MV-4-11 (cell line): ENCODE measurements around the gene TNRC6B.

ENCODE experiments used
- DNase-seq: peaks from one replicate; lab custom pipeline; 2025; lab: John Stamatoyannopoulos, UW

Gene TNRC6B

GRCh38 chr22:40240160-40240559 lies 62.4 kb downstream of the TNRC6B start:
- DNase-seq: no peak

GRCh38 chr22:40240686-40241085 lies 63.0 kb downstream of the TNRC6B start:
- no peak for DNase-seq

- no peak for DNase-seq
These were observed 63.6 kb downstream of the TNRC6B start for GRCh38 chr22:40241200-40241763.

- DNase-seq: peak; percentile 89
These were observed 66.2 kb downstream of the TNRC6B start for GRCh38 chr22:40243891-40244290.

GRCh38 chr22:40244586-40244985 lies 66.9 kb downstream of the TNRC6B start:
- no peak for DNase-seq

GRCh38 chr22:40247976-40248375 lies 70.3 kb downstream of the TNRC6B start:
- peak; percentile 8 for DNase-seq

GRCh38 chr22:40249286-40249685 lies 71.6 kb downstream of the TNRC6B start:
- DNase-seq: no peak

GRCh38 chr22:40250608-40251007 lies 72.9 kb downstream of the TNRC6B start:
- DNase-seq: no peak

GRCh38 chr22:40251106-40251505 lies 73.4 kb downstream of the TNRC6B start:
- DNase-seq: no peak

GRCh38 chr22:40252146-40252545 lies 74.4 kb downstream of the TNRC6B start:
- DNase-seq: no peak

- DNase-seq: no peak
These were observed 78.8 kb downstream of the TNRC6B start for GRCh38 chr22:40256516-40256915.

- no peak for DNase-seq
These were observed 80.3 kb downstream of the TNRC6B start for GRCh38 chr22:40258017-40258416.

- no peak for DNase-seq
These were observed 80.8 kb downstream of the TNRC6B start for GRCh38 chr22:40258501-40258915.

GRCh38 chr22:40261783-40262182 lies 84.1 kb downstream of the TNRC6B start:
- DNase-seq: no peak

- peak; percentile 28 for DNase-seq
These were observed 85.5 kb downstream of the TNRC6B start for GRCh38 chr22:40263191-40263590.

- DNase-seq: peak; percentile 73
These were observed 88.1 kb downstream of the TNRC6B start for GRCh38 chr22:40265783-40266182.

- no peak for DNase-seq
These were observed 92.3 kb downstream of the TNRC6B start for GRCh38 chr22:40270031-40270430.

GRCh38 chr22:40270748-40271373 lies 93.1 kb downstream of the TNRC6B start:
- DNase-seq: no peak

- DNase-seq: no peak
These were observed 93.7 kb downstream of the TNRC6B start for GRCh38 chr22:40271440-40271839.

GRCh38 chr22:40273319-40273718 lies 95.6 kb downstream of the TNRC6B start:
- no peak for DNase-seq

- DNase-seq: peak; percentile 30
These were observed 99.5 kb downstream of the TNRC6B start for GRCh38 chr22:40276996-40277823.

- no peak for DNase-seq
These were observed 101.3 kb downstream of the TNRC6B start for GRCh38 chr22:40279017-40279416.

GRCh38 chr22:40281717-40282116 lies 104.0 kb downstream of the TNRC6B start:
- DNase-seq: no peak
